Fibroblast of gingiva (primary cell): ENCODE measurements around the gene SHROOM3.
"Not testable (repeated sequence)": the region's sequence is repeated elsewhere in the genome, so short reads cannot be mapped to it uniquely, and the experiment has no call there.

Experiments used
- DNase-seq: peaks from one replicate; pipeline ENCODE4 v3.0.0-alpha.2; 2011; ENCODE audit warnings: low read depth

SHROOM3 gene

GRCh38 chr4:76594173-76594572 lies 159.1 kb downstream of the SHROOM3 start:
- no peak for DNase-seq

DNA sequence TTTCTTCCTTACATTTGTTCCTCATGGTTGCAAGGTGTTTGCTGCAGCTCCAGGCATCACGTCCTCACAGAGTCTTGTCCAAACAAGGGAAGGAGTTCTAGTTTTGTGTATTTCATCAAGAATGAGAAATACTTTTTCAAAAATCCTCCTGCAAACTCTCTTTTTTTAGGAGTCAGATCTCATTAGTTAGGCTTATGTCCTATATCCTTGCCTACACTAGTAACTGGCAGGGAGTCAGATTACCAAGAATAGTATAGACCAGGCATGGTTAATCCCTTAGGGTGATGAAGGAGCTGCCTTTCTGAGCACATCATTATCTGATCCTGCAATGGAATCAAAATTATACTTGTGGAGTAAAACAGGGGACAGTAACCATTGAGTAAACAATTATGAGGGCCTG lies 160.4 kb downstream of the SHROOM3 start:
- no peak for DNase-seq

DNA sequence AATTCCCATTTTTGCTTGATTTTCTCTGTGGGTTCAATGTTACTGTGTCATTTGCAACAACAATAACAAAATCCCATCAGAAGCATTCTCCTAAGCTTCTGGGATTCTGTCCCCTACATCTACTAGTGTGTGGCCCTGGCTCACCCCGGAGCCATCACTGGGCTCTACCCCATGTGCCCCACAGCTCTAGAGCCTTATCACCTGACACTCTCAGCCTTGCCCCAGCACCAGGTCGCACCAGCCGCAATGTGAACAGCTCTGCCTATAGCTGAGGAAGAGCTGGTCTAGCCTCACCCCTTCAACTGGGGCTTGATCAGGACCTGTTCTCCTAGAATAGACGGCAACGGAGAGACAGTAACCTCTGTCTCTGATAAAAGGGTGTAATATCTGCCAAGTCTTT lies 161.7 kb downstream of the SHROOM3 start:
- DNase-seq: no peak

DNA sequence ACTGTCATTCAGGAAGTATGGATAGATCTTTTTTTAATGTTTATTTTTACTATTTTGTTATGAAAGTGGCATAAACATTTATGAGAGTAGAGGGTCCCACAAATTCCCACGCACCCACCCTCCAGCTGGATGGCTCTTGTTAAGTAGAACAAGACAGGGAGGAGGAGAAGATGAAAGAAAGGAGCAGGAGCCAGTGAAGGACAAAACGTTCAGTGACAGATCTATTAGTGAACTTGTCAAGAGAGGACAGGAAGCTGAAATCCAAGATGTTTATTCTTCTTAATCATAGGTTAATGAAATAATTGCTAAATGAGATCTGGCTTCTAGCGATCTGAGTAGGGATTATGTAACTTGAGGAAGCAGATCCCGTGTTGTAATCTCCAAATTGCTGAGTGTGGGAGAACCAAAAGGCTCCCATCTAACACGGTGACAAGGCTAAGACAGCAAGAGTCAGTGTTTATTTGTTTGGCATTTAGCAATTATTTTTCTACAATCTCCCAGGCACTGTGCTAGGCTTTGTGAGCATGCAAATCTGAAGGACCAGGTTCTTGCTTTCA lies 162.5 kb downstream of the SHROOM3 start:
- DNase-seq: no peak

GRCh38 chr4:76600447-76600846 lies 165.4 kb downstream of the SHROOM3 start:
- no peak for DNase-seq

DNA sequence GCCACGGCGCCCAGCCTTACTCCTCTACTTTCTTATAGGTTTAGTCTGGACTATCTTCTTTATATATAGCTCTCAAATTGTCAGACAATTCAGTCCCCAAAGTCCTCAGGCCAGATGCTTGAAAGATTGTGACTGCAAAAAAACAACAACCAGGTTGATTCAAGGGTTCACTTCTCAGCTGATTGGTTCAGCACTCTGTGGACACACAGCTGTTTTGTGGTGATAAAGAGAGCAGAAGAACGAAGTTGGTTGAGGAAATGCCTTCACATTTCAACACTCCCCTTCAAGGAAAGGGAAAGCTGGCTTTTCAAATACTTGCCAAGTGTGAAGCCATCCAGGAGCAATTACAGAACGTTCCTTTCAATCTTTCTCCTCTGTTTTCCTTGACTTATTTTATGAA lies 166.8 kb downstream of the SHROOM3 start:
- DNase-seq: peak; percentile 72

GRCh38 chr4:76605099-76605563 lies 170.1 kb downstream of the SHROOM3 start:
- DNase-seq: no peak

- no peak for DNase-seq
Observed at GRCh38 chr4:76606645-76607265, 171.7 kb downstream of the SHROOM3 start.

DNA sequence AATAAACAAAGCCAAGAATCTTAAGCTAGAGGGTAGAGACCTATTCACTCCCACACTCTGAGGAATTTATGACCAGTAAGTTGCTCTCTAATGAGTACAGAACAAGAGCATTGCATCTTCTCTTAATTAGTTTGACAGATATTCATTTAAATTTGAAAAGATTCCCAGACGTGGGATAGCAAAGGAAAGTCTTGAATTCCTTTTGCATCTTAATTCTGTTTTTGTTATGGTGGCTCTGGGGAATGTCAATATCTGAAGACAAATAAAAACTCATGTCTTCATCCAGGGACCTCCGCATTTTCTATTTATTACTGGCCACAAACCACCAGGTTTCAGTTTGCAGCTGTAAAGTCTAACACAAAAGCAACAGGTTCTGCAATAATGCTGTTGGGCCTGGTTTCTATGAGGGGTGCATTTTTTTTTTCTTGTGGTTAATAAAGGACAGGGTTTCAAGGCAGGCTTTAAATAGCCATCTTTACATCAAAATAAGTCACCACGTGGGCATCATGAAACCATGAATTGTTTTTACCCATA lies 172.3 kb downstream of the SHROOM3 start:
- DNase-seq: peak; percentile 85

DNA sequence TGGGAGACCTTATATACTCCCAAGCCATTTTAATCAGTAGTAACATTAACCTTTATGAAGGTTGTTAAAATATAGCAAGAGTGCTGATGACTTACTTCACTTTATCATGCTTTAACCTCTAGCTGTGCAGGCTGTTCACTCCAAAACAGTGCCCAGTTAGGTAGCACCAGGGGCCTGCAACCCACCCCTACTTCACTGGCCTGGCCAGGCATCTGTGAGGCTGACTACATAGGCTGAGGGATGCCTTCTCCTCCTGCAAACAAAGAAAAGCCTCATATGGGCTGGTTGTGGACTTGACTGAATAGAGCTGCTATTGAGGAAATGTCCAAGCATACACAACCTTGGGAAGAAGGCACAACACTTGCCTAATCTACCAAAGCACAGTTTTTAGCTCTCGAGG lies 172.8 kb downstream of the SHROOM3 start:
- no peak for DNase-seq

DNA sequence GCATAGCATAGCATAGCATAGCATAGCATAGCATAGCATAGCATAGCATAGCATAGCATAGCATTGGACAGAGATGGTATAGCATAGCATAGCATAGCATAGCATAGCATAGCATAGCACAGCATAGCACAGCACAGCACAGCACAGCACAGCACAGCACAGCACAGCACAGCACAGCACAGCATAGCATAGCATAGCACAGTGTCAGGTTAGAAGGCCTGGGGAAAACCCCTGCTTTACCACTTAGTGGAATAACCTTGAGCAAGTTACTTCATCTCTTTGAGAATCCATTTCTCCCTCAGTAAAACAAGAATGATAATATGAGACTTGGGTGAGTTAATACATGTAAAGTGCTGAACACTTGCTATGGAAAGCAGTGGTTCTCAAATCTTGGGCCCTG lies 173.5 kb downstream of the SHROOM3 start:
- not testable (repeated sequence) for DNase-seq

DNA sequence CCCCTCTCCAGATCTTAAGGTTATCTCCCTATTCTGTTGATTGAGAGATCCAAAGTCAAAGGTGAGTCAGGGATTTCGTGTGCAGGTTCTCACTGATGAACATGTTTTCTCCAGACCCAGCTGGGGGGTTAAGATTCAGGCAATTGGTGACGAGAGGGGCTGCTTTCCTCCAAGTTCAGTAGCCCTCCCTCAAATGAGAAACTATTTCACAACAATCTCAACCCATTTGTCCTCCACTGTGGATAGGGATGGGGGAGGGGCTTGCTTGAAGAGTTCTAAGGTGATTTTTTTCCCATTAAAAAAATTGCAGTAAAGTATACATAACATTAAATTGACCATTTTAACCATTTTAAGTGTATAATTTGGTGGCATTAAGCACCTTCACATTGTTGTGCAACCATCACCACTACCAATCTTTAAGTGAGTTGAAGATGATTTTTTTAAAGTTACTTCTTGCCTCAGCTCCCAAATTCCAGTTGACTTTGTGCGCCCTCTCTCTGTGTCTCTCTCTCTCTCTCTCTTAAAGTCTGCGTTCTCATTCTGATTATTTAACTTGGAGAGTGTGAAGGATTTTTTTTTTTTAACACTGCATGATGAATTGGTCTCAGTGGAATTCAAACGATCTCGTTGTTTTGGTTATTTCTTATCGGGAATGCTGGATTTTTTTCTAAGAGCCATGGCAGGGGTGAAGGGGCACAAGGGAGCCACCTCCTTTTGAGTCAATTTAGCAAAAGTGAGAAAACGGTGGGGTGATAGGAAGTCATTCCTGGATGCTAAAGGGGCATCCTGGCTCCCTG lies 175.9 kb downstream of the SHROOM3 start:
- peak; percentile 12 for DNase-seq

DNA sequence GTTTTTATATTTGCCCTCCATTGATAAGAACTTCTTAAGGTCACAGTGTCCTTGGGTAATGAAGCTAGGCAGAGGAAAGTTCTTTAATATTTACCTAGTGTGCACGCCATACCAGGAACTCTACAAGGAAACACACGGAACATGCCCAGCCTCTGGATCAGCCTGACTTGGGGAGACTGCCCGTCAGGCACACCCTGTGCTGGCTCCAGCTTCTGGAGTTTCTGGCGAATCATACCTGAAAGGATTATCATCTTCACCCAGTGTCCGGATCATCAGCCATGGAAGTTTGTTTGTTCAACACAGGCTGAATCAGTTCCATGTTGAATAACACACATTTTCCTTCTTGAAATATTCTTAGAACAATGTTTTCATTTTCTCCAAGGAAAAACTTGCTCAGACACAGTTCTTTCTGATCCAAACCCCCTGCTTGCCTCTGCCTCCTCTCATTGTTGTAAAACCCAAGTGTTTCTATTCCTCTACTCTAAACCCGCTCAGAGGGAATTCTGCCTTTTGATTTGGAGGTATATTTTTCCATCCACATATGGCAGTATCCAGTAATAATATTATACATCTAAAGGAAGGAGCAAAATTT lies 176.7 kb downstream of the SHROOM3 start:
- DNase-seq: no peak

GRCh38 chr4:76614589-76614988 lies 179.6 kb downstream of the SHROOM3 start:
- peak; percentile 98 for DNase-seq

- DNase-seq: peak; percentile 88
Observed at GRCh38 chr4:76615999-76616398, 181.0 kb downstream of the SHROOM3 start.

- DNase-seq: peak; percentile 68
Observed at GRCh38 chr4:76616526-76616925, 181.5 kb downstream of the SHROOM3 start.

DNA sequence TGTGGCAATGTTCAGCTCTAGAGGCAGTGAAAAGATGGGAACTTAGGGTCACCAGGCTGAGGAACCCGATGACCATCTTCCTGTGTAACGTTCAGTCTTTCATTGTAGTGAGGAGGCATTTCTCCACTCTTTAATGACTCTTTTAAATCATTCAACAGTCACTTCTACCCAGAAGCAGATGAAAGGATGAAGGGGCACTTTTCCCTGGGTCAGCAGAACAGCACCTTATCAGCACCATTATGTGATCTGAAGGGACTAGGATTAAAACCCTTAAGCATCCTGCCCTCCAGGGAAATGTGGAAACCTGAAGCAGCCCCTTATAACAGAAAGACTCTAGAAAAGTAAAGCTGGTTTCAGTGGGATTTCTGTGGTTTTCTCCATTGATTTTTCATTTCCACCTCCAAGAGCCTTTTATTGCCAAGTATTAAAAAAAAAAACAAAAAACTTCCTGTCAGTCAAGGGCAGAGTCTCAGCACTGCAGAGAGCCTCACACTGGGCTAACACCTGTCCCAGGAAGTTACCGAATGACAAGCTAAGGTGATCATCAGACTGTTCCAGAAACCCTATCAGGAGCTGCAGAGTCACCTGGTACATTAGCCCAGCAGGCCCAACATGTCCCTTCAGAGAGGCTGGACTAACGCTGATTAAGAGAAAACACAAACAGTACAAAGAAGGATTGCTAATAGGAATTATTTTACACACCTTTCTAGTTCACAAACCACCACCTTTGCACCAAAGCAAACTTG lies 185.9 kb downstream of the SHROOM3 start:
- no peak for DNase-seq

- no peak for DNase-seq
Observed at GRCh38 chr4:76622126-76622525, 187.1 kb downstream of the SHROOM3 start.

- DNase-seq: no peak
Observed at GRCh38 chr4:76622717-76623116, 187.7 kb downstream of the SHROOM3 start.

DNA sequence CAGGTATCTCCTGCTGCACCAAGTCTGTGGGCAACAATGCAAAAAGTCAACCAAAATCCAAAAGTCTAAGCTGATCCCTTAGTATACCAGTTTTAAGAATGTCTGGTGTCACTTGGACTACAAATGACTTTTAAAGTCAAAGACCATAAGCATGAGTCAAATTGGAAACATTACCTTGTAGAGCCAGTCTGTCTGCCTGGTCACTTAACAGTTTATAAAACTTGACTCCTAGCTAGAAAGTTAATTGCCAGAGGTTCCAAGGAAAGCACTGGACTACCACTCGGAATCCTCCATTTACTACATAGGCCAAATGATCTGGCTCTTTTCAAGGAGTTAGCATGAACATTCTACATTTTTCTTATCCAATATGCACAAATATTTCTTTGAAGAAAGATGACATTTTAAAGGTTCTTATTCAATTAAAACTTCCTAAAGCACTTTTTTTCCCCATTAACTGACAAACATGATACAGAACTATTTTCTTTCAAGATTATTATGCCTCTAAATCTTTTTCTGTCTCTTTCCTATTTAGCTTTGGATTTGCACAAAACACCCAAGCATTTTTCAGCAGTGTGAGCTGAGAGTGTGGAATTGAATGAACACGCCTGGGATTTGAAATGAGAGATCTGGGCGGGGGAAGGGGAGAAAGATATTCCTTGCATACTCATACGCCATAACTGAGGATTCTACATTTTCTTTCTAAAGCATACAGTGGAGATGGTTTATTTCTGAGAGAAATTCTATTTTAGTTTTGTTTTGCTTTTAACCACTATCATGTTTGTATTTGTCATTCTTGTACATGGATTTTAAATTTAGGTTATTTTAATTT lies 188.4 kb downstream of the SHROOM3 start:
- no peak for DNase-seq

GRCh38 chr4:76624241-76624681 lies 189.2 kb downstream of the SHROOM3 start:
- DNase-seq: peak; percentile 91
